Measurements from ENCODE around the gene SMCO3. TPM values are rescaled to one million over a fixed set of nuclear protein-coding genes. Genes with fewer than 3 reads are reported as not detected.
"Not testable (repeated sequence)": the region's sequence is repeated elsewhere in the genome, so short reads cannot be mapped to it uniquely, and the experiment has no call there.

Gene SMCO3
- total and polyA plus RNA-seq, 10 donors, result 0.32 to 1.6 (median 0.87) TPM

- H3K4me3 ChIP-seq, result peak overlapping the region in 1 of 8 donors; percentile 97
- H3K27me3 ChIP-seq (replicated peaks in 1 of 7), result no peaks in the 10 kb centered on the region
- DNase-seq, result no peak
- H3K36me3 ChIP-seq, result peaks cover 0 to 53% (median 8%) of the 10 kb centered on the region in 6 donors
- peaks cover 4 to 61% (median 26%) of the 10 kb centered on the region in 6 donors for H3K4me1 ChIP-seq
- no peak overlapping the region for H3K27ac ChIP-seq
- intact Hi-C loops (cut with DNase I; ENCODE audit: low total_unique reads), result no loop called here
- peaks cover 0 to 37% (median 21%) of the 10 kb centered on the region in 8 donors for H3K9me3 ChIP-seq
- 87 to 96% (median 90%) methylated on average over 3 of the region's 3 CpGs for WGBS, 5 donors
- TF ChIP-seq CTCF (IDR thresholded peaks at IDR 0.05 in 8 of 11, conservative IDR thresholded peaks at IDR 0.05 in 3 of 11), result no peak
- no peak for TF ChIP-seq POLR2AphosphoS5 (IDR thresholded peaks at IDR 0.05)
- no peak for TF ChIP-seq POLR2A (IDR thresholded peaks at IDR 0.05)
Observed at GRCh38 chr12:14766649-14767215, 47.2 kb downstream of the SMCO3 start.

GRCh38 chr12:14766020-14766419 lies 48.0 kb downstream of the SMCO3 start:
- peaks cover 0 to 60% (median 8%) of the 10 kb centered on the region in 6 donors for H3K36me3 ChIP-seq
- DNase-seq; intact Hi-C loops (cut with DNase I; ENCODE audit: low total_unique reads); H3K4me3 ChIP-seq; H3K27ac ChIP-seq; H3K27me3 ChIP-seq (replicated peaks in 1 of 7): not testable (repeated sequence)
- H3K4me1 ChIP-seq, result peaks cover 4 to 55% (median 20%) of the 10 kb centered on the region in 6 donors
- H3K9me3 ChIP-seq, result peaks cover 0 to 44% (median 26%) of the 10 kb centered on the region in 8 donors
- 93 to 98% (median 97%) methylated on average over 3 of the region's 3 CpGs for WGBS, 5 donors

GRCh38 chr12:14765398-14765797 lies 48.6 kb downstream of the SMCO3 start:
- WGBS, 5 donors, result 91 to 98% (median 96%) methylated on average over 2 of the region's 2 CpGs
- no peak for DNase-seq
- intact Hi-C loops (cut with DNase I; ENCODE audit: low total_unique reads), result no loop called here
- Histone ChIP-seq H3K27me3 (replicated peaks in 1 of 7) (no peaks in the 10 kb centered on the region), H3K4me3 (no peak overlapping the region), H3K27ac (no peak overlapping the region), H3K9me3 (peaks cover 0 to 50% (median 32%) of the 10 kb centered on the region in 8 donors), H3K36me3 (peaks cover 0 to 67% (median 10%) of the 10 kb centered on the region in 6 donors), H3K4me1 (peaks cover 4 to 55% (median 20%) of the 10 kb centered on the region in 6 donors)
- TF ChIP-seq POLR2A (IDR thresholded peaks at IDR 0.05), result no peak
- TF ChIP-seq CTCF (IDR thresholded peaks at IDR 0.05 in 8 of 11, conservative IDR thresholded peaks at IDR 0.05 in 3 of 11), result no peak
- no peak for TF ChIP-seq POLR2AphosphoS5 (IDR thresholded peaks at IDR 0.05)

GRCh38 chr12:14759711-14760280 lies 54.2 kb downstream of the SMCO3 start:
- H3K9me3 ChIP-seq, result peaks cover 0 to 35% (median 22%) of the 10 kb centered on the region in 8 donors
- intact Hi-C loops (cut with DNase I; ENCODE audit: low total_unique reads); DNase-seq; H3K27me3 ChIP-seq (replicated peaks in 1 of 7); H3K27ac ChIP-seq; H3K4me3 ChIP-seq: not testable (repeated sequence)
- H3K36me3 ChIP-seq, result peaks cover 0 to 39% (median 4%) of the 10 kb centered on the region in 6 donors
- whole genome bisulfite sequencing, 5 donors, result 66 to 94% (median 83%) methylated on average over 6 of the region's 6 CpGs
- peaks cover 0 to 14% (median 0%) of the 10 kb centered on the region in 6 donors for H3K4me1 ChIP-seq

- Histone ChIP-seq H3K9me3 (peaks cover 0 to 25% (median 18%) of the 10 kb centered on the region in 8 donors), H3K4me3 (no peak overlapping the region), H3K27ac (no peak overlapping the region), H3K4me1 (peaks cover 0 to 14% (median 0%) of the 10 kb centered on the region in 6 donors), H3K27me3 (replicated peaks in 1 of 7) (no peaks in the 10 kb centered on the region), H3K36me3 (peaks cover 0 to 22% (median 2%) of the 10 kb centered on the region in 6 donors)
- DNase-seq, result no peak
- TF ChIP-seq CTCF (IDR thresholded peaks at IDR 0.05 in 8 of 11, conservative IDR thresholded peaks at IDR 0.05 in 3 of 11) (peak in 5 of 11 experiments; percentile 24 to 49 (median 30)), POLR2A (IDR thresholded peaks at IDR 0.05) (no peak)
- intact Hi-C loops (cut with DNase I; ENCODE audit: low total_unique reads), result no loop called here
- 50 to 59% (median 54%) methylated on average over 17 of the region's 17 CpGs for WGBS, 5 donors
Observed at GRCh38 chr12:14756334-14757143, 57.4 kb downstream of the SMCO3 start.
